A549 treated with Hydrocortisone at 1 μM for 4 hours (cell line): Measurements from ENCODE around the gene PCDHA5. TPM values are rescaled to one million over a fixed set of nuclear protein-coding genes. Genes with fewer than 3 reads are reported as not detected.

Experiments used
- total RNA-seq: library from RNA; stranded (reverse); fragments of 200-300 nt; extraction: Qiagen RNA extraction; gene quantifications from 5 replicates; pipeline ENCODE4 v1.2.3, GENCODE V29; 2022

PCDHA5 gene
- total RNA-seq, 1 experiment from 2014 or later: 0.70 TPM

Other genes with a start within 250 kb of the PCDHA5 start
- 3.3 to 4.5 TPM (median 4.1 TPM) in 5 replicates for gene CD14, start 188.4 kb upstream of the PCDHA5 start, total RNA-seq
- gene TMCO6, start 182.2 kb upstream of the PCDHA5 start, total RNA-seq: 9.2 to 12.7 TPM (median 12.2 TPM) in 5 replicates
- gene NDUFA2, start 174.0 kb upstream of the PCDHA5 start, total RNA-seq: 84.6 to 130 TPM (median 123 TPM) in 5 replicates
- 84.3 to 119 TPM (median 87.4 TPM) in 5 replicates for gene IK, start 173.8 kb upstream of the PCDHA5 start, total RNA-seq
- gene WDR55, start 156.7 kb upstream of the PCDHA5 start, total RNA-seq: 27.2 to 34.7 TPM (median 29.0 TPM) in 5 replicates
- gene DND1, start 148.0 kb upstream of the PCDHA5 start, total RNA-seq: 0.47 to 0.94 TPM (median 0.70 TPM) in 5 replicates
- gene HARS1, start 130.2 kb upstream of the PCDHA5 start, total RNA-seq: 73.7 to 90.7 TPM (median 77.1 TPM) in 5 replicates
- gene HARS2, start 130.2 kb upstream of the PCDHA5 start, total RNA-seq: 34.4 to 44.5 TPM (median 36.9 TPM) in 5 replicates
- gene ZMAT2, start 121.2 kb upstream of the PCDHA5 start, total RNA-seq: 79.9 to 111 TPM (median 84.2 TPM) in 5 replicates
- 0.14 to 0.29 TPM (median 0.23 TPM) in 5 replicates for gene PCDHA1, start 35.5 kb upstream of the PCDHA5 start, total RNA-seq
- gene PCDHA2, start 26.8 kb upstream of the PCDHA5 start, total RNA-seq: 0.06 to 0.08 TPM (median 0.06 TPM) in 3 of 5 replicates, not detected in the others
- gene PCDHA3, start 20.6 kb upstream of the PCDHA5 start, total RNA-seq: 0.66 to 1.0 TPM (median 0.82 TPM) in 5 replicates
- 1.1 to 1.9 TPM (median 1.9 TPM) in 5 replicates for gene PCDHA4, start 14.5 kb upstream of the PCDHA5 start, total RNA-seq
- gene PCDHA6, start 6.3 kb downstream of the PCDHA5 start, total RNA-seq: 0.05 to 0.08 TPM (median 0.08 TPM) in 3 of 5 replicates, not detected in the others
- 0.05 to 0.16 TPM (median 0.09 TPM) in 5 replicates for gene PCDHA7, start 12.7 kb downstream of the PCDHA5 start, total RNA-seq
- gene PCDHA8, start 19.6 kb downstream of the PCDHA5 start, total RNA-seq: 0.05 to 0.09 TPM (median 0.06 TPM) in 4 of 5 replicates, not detected in the other
- not detected in 5 replicates for gene PCDHA9, start 26.8 kb downstream of the PCDHA5 start, total RNA-seq
- gene PCDHA10, start 34.3 kb downstream of the PCDHA5 start, total RNA-seq: 0.01 to 0.03 TPM (median 0.02 TPM) in 3 of 5 replicates, not detected in the others
- gene PCDHA11, start 47.3 kb downstream of the PCDHA5 start, total RNA-seq: 0.07 to 0.30 TPM (median 0.17 TPM) in 5 replicates
- 2.7 to 3.6 TPM (median 2.8 TPM) in 5 replicates for gene PCDHA12, start 53.7 kb downstream of the PCDHA5 start, total RNA-seq
- 0.06 to 0.10 TPM (median 0.08 TPM) in 3 of 5 replicates, not detected in the others for gene PCDHA13, start 60.5 kb downstream of the PCDHA5 start, total RNA-seq
- 1.8 to 2.5 TPM (median 2.2 TPM) in 5 replicates for gene PCDHAC1, start 104.7 kb downstream of the PCDHA5 start, total RNA-seq
- gene PCDHAC2, start 144.9 kb downstream of the PCDHA5 start, total RNA-seq: 3.3 to 4.9 TPM (median 3.7 TPM) in 5 replicates
- gene PCDHB1, start 229.8 kb downstream of the PCDHA5 start, total RNA-seq: not detected in 5 replicates